ENCODE data around the gene RRAGD. TPM values are rescaled to one million over a fixed set of nuclear protein-coding genes. Genes with fewer than 3 reads are reported as not detected.

RRAGD gene
- total RNA-seq, 1 experiment from 2014 or later = 27.8 TPM

DNA sequence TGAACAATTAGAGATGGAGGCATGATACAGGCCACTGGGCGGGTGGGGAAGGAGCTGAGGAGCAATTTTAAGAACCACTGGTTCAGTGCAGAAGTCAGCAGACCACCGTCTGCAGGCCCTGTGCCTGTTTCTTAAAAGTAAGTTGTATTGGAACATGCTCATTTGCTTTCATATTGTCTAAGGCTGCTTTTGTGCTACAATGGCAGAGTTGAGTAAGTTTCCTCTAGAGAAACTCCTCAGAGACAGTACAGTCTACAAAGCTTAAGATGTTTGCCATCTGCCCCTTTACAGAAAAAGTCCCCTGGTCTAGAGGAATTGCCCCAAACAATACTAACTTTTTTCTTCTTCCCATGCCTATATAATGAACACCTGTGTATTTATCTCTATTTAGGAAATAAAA, 31.0 kb downstream of the RRAGD start:
- intact Hi-C loops (cut with micrococcal nuclease; ENCODE audit: unreplicated experiment) (no loop called here), in situ Hi-C loops (cut with HindIII; ENCODE audit: low pct_unique_long_range_greater_than_20kb, low sequenced_read_pairs) (no loop called here)
- Histone ChIP-seq H3K4me1 (ENCODE audit: control insufficient read depth, insufficient read depth, low read length) (no peaks in the 10 kb centered on the region), H3K36me3 (ENCODE audit: control insufficient read depth, insufficient read depth, low read length) (no peaks in the 10 kb centered on the region), H3K27me3 (ENCODE audit: control insufficient read depth, insufficient read depth, low read length) (no peaks in the 10 kb centered on the region), H3K27ac (ENCODE audit: low read length) (no peak overlapping the region), H3K9me3 (ENCODE audit: control insufficient read depth, insufficient read depth, low read depth, low read length) (no peaks in the 10 kb centered on the region), H3K4me3 (ENCODE audit: low read depth in 2 of 2, low read length in 2 of 2) (no peak overlapping the region)
- ATAC-seq (no peak), DNase-seq (ENCODE audit: low read depth, low spot score) (no peak)
- ChIA-PET CTCF (no interaction called here), POLR2A (no interaction called here)
- no TSS peak for BruUV-seq (replicated peaks)
- no peak for TF ChIP-seq TCF7L2 (IDR thresholded peaks at IDR 0.05; ENCODE audit: low read depth, low read length)
- TF ChIP-seq CTCF (IDR thresholded peaks at IDR 0.05) = no peak

DNA sequence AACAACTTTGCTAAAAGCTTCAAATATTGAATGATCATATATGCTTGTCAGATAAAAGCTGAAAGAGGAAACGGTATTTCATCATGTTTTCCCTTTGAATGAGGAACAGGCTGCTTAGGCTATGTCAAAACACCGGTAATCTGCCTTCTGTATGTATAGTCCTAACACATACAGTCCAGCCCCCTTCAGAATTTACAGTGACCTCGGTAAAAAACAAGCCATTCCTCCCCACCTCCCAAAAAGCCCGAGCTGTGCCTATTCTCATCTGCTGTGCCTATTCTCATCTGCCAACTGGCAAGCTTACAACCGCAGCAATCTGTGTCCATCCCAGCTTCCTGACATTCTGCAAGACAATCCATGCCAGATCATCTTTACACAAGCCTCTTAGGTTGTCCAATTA, 32.8 kb downstream of the RRAGD start:
- CTCF ChIA-PET = interaction anchor here (0.7 kb wide), 1 partner anchor 220 kb away, joined by 3 read pairs; no protein-coding TSS in a partner anchor
- in situ Hi-C loops (cut with HindIII; ENCODE audit: low pct_unique_long_range_greater_than_20kb, low sequenced_read_pairs) (no loop called here), intact Hi-C loops (cut with micrococcal nuclease; ENCODE audit: unreplicated experiment) (no loop called here)

More for the DNA sequence above, 32.8 kb downstream of the RRAGD start:
- no peaks in the 10 kb centered on the region for H3K27me3 ChIP-seq (ENCODE audit: control insufficient read depth, insufficient read depth, low read length)
- no peaks in the 10 kb centered on the region for H3K4me1 ChIP-seq (ENCODE audit: control insufficient read depth, insufficient read depth, low read length)
- no peak overlapping the region for H3K4me3 ChIP-seq (ENCODE audit: low read depth in 2 of 2, low read length in 2 of 2)
- H3K27ac ChIP-seq (ENCODE audit: low read length) = no peak overlapping the region
- no peak for DNase-seq (ENCODE audit: low read depth, low spot score)
- POLR2A ChIA-PET = no interaction called here
- no peaks in the 10 kb centered on the region for H3K36me3 ChIP-seq (ENCODE audit: control insufficient read depth, insufficient read depth, low read length)
- H3K9me3 ChIP-seq (ENCODE audit: control insufficient read depth, insufficient read depth, low read depth, low read length) = no peaks in the 10 kb centered on the region
- no TSS peak for BruUV-seq (replicated peaks)
- no peak for ATAC-seq
- TF ChIP-seq SIN3A (IDR thresholded peaks at IDR 0.05; ENCODE audit: borderline replicate concordance, insufficient read depth, low read depth, low read length) (no peak), TCF7L2 (IDR thresholded peaks at IDR 0.05; ENCODE audit: low read depth, low read length) (no peak), POLR2AphosphoS5 (IDR thresholded peaks at IDR 0.05; ENCODE audit: low read depth, low read length) (no peak), CTCF (IDR thresholded peaks at IDR 0.05) (no peak)
- TF ChIP-seq, protein P1, sequence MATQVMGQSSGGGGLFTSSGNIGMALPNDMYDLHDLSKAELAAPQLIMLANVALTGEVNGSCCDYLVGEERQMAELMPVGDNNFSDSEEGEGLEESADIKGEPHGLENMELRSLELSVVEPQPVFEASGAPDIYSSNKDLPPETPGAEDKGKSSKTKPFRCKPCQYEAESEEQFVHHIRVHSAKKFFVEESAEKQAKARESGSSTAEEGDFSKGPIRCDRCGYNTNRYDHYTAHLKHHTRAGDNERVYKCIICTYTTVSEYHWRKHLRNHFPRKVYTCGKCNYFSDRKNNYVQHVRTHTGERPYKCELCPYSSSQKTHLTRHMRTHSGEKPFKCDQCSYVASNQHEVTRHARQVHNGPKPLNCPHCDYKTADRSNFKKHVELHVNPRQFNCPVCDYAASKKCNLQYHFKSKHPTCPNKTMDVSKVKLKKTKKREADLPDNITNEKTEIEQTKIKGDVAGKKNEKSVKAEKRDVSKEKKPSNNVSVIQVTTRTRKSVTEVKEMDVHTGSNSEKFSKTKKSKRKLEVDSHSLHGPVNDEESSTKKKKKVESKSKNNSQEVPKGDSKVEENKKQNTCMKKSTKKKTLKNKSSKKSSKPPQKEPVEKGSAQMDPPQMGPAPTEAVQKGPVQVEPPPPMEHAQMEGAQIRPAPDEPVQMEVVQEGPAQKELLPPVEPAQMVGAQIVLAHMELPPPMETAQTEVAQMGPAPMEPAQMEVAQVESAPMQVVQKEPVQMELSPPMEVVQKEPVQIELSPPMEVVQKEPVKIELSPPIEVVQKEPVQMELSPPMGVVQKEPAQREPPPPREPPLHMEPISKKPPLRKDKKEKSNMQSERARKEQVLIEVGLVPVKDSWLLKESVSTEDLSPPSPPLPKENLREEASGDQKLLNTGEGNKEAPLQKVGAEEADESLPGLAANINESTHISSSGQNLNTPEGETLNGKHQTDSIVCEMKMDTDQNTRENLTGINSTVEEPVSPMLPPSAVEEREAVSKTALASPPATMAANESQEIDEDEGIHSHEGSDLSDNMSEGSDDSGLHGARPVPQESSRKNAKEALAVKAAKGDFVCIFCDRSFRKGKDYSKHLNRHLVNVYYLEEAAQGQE (IDR thresholded peaks at IDR 0.05; ENCODE audit: insufficient read depth in 1 of 2, low read depth in 2 of 2, low read length in 1 of 2) = no peak

Data from Panc1 (cell line).